GM12878 (cell line): ENCODE measurements around the gene CADPS.

Experiments used
- ATF7 ChIP-seq: fragments of 450-650 bp; IDR thresholded peaks from 2 replicates; pipeline ENCODE4 v1.6.1; 2016; ENCODE audit warnings: low read depth, mild to moderate bottlenecking
- CTCF ChIP-seq, 3 experiments: IDR thresholded peaks in 2 of 3; conservative IDR thresholded peaks in 1 of 3; 2 replicates each; pipeline ENCODE4 v1.5.1; 2011; ENCODE audit warnings: low read depth in 3 of 3, low read length in 3 of 3, mild to moderate bottlenecking in 3 of 3, control low read depth in 2 of 3, moderate library complexity in 2 of 3, inconsistent platforms in 1 of 3, mixed read lengths in 1 of 3; ENCODE audit not compliant: control insufficient read depth in 2 of 3, insufficient read depth in 1 of 3; ENCODE audit errors: extremely low read depth in 1 of 3
- EP300 ChIP-seq, 2 experiments: fragments of 150-350 bp in 1 of 2; IDR thresholded peaks; 2 replicates each; pipeline ENCODE4 v1.6.1; 2011 to 2012; ENCODE audit warnings: low read depth in 2 of 2, low read length in 2 of 2, borderline replicate concordance in 1 of 2, improper control_type of control experiment in 1 of 2, inconsistent platforms in 1 of 2; ENCODE audit not compliant: control insufficient read depth in 1 of 2
- FOS ChIP-seq: IDR thresholded peaks from 3 replicates; pipeline ENCODE4 v1.6.1; 2011; ENCODE audit warnings: borderline replicate concordance; ENCODE audit not compliant: insufficient read length; ENCODE audit errors: extremely low read depth
- SUPT20H ChIP-seq: IDR thresholded peaks from 2 replicates; pipeline ENCODE4 v1.6.1; 2011; ENCODE audit warnings: low read depth, mild to moderate bottlenecking, low read length, moderate library complexity, borderline replicate concordance; ENCODE audit not compliant: control insufficient read depth
- TF ChIP-seq, protein P1 (sequence below): IDR thresholded peaks from 2 replicates; pipeline ENCODE4 v1.6.1; 2012; ENCODE audit warnings: low read depth, low read length, improper control_type of control experiment

DNA sequence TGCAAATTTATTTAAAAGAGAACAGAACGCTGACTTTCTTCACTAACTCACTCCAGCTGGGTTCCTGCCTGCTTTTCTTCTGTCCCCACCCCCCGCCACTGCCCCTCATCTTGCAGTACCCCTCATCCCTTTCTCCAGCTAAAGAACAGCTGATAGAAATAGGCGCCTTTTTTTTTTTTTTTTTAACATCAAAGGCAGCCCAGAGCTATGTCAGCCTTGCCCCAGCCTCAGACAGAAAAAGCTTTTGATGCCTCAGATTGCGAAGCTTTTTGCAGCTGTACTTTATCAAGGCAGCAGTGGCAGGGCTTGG is 1.8 kb downstream of the CADPS start:
- TF ChIP-seq EP300 (IDR thresholded peaks at IDR 0.05; ENCODE audit: borderline replicate concordance in 1 of 2, control insufficient read depth in 1 of 2, low read depth in 2 of 2, low read length in 2 of 2) (no peak), ATF7 (no peak), SUPT20H (no peak), FOS (no peak), CTCF (IDR thresholded peaks at IDR 0.05 in 2 of 3, conservative IDR thresholded peaks at IDR 0.05 in 1 of 3; ENCODE audit: control insufficient read depth in 2 of 3, extremely low read depth in 1 of 3, insufficient read depth in 1 of 3, low read depth in 3 of 3, low read length in 3 of 3) (no peak)
- TF ChIP-seq, protein P1, sequence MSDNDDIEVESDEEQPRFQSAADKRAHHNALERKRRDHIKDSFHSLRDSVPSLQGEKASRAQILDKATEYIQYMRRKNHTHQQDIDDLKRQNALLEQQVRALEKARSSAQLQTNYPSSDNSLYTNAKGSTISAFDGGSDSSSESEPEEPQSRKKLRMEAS = no peak
